Measurements from ENCODE around the gene RTP2. TPM values are rescaled to one million over a fixed set of nuclear protein-coding genes. Genes with fewer than 3 reads are reported as not detected.

RTP2 gene
- total and polyA plus RNA-seq, 8 donors: not detected

DNA sequence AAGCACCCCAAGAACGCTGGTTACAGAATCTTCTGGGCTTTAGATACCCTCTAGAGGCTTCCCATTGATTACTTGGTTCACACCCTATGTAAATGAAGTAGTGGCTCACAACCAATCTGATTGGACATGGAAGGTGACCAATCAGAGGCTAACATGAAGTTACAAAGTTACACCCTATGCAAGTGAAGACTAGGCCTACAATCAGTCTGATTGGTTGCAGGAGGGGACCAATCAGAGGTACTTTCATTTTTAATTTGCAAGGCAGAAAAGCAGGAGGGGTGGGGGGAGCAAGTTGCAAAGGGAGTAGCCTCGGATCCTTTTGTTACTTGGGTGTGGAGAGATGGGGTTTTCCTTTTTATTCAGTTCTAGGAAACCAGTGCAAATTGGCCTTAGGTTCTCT is 11.1 kb upstream of the RTP2 start:
- Histone ChIP-seq H3K27me3 (no peaks in the 10 kb centered on the region), H3K4me3 (no peak overlapping the region), H3K27ac (no peak overlapping the region), H3K9me3 (no peaks in the 10 kb centered on the region), H3K36me3 (no peaks in the 10 kb centered on the region), H3K4me1 (peaks cover 0 to 5% of the 10 kb centered on the region in 2 donors)
- DNase-seq: no peak
- intact Hi-C loops (cut with DNase I): no loop called here
- TF ChIP-seq CTCF (IDR thresholded peaks at IDR 0.05): no peak
- ATAC-seq: peak; percentile 35

- no peaks in the 10 kb centered on the region for H3K27me3 ChIP-seq
- TF ChIP-seq CTCF (IDR thresholded peaks at IDR 0.05): no peak
- intact Hi-C loops (cut with DNase I): no loop called here
- no peak for DNase-seq
- ATAC-seq: no peak
- H3K4me3 ChIP-seq: no peak overlapping the region
- H3K36me3 ChIP-seq: no peaks in the 10 kb centered on the region
- H3K4me1 ChIP-seq: peaks cover 0 to 11% of the 10 kb centered on the region in 2 donors
- no peaks in the 10 kb centered on the region for H3K9me3 ChIP-seq
- no peak overlapping the region for H3K27ac ChIP-seq
These were observed 6.8 kb upstream of the RTP2 start for GRCh38 chr3:187709155-187709554.

DNA sequence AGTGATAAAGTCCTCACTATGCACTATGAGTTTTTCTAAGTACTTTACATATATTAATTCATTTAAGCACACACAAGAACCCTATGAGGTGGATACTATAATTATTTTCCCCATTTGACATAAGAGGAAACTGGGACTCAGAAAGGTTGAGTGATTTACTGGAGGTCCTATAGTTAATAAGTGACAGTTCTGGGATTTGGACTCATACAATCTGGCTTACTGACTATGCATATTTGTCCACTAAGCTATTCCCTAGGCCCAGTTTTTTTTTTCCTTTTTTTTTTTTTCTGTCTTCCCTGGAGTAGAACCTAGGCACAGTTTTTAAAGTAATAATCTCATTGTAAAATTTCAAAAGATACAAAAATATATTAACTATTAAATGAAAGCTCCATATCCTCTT is 6.3 kb upstream of the RTP2 start:
- ATAC-seq (no peak), DNase-seq (no peak)
- Histone ChIP-seq H3K36me3 (no peaks in the 10 kb centered on the region), H3K4me3 (no peak overlapping the region), H3K27me3 (no peaks in the 10 kb centered on the region), H3K27ac (no peak overlapping the region), H3K4me1 (peaks cover 0 to 7% of the 10 kb centered on the region in 2 donors), H3K9me3 (no peaks in the 10 kb centered on the region)
- TF ChIP-seq CTCF (IDR thresholded peaks at IDR 0.05): no peak
- intact Hi-C loops (cut with DNase I): no loop called here

DNA sequence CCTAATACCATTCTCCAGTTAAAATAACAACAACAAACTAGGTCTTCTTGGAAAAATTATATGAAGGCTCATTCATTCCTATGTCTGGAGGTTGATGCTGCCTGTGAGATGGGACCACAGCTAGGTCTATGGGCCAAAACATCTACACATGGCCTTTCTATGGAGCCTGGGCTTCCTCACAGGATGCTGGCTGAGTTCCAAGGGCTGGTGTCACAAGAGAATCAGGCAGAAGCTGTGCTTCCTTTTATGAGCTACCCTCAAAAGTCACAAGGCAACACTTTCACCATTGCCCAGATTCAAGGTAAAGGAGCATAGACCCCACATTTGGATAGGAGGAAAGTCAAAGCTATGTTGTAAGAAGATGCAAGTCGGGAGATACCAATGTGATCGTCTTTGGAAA is 4.6 kb upstream of the RTP2 start:
- ATAC-seq: no peak
- intact Hi-C loops (cut with DNase I): no loop called here

GRCh38 chr3:187705164-187705563 is 2.8 kb upstream of the RTP2 start:
- DNase-seq (no peak), ATAC-seq (no peak)
- Histone ChIP-seq H3K4me3 (no peak overlapping the region), H3K27me3 (no peaks in the 10 kb centered on the region), H3K27ac (no peak overlapping the region), H3K36me3 (no peaks in the 10 kb centered on the region), H3K4me1 (peaks cover 0 to 6% of the 10 kb centered on the region in 2 donors), H3K9me3 (no peaks in the 10 kb centered on the region)
- no peak for TF ChIP-seq CTCF (IDR thresholded peaks at IDR 0.05)
- intact Hi-C loops (cut with DNase I): no loop called here

More for the DNA sequence above, 4.6 kb upstream of the RTP2 start:
- no peak for TF ChIP-seq CTCF (IDR thresholded peaks at IDR 0.05)
- peak in 1 of 4 donors; percentile 70 for DNase-seq
- H3K4me3 ChIP-seq: no peak overlapping the region
- no peak overlapping the region for H3K27ac ChIP-seq
- H3K9me3 ChIP-seq: no peaks in the 10 kb centered on the region
- no peaks in the 10 kb centered on the region for H3K27me3 ChIP-seq
- no peaks in the 10 kb centered on the region for H3K36me3 ChIP-seq
- H3K4me1 ChIP-seq: peaks cover 0 to 6% of the 10 kb centered on the region in 2 donors
